HG03520 (cell line): ENCODE results near the gene VAMP4.
"Not testable (repeated sequence)": the region's sequence is repeated elsewhere in the genome, so short reads cannot be mapped to it uniquely, and the experiment has no call there.

Experiments used
- ATAC-seq: cut with Tn5 transposase; IDR thresholded peaks from one replicate; pipeline ENCODE4 v1.9.1; 2021; ENCODE audit warnings: mild to moderate bottlenecking, moderate library complexity; ENCODE audit not compliant: unreplicated experiment

Gene VAMP4

GRCh38 chr1:171753182-171753581 lies 11.3 kb upstream of the VAMP4 start:
- no peak for ATAC-seq

GRCh38 chr1:171751221-171751620 lies 9.4 kb upstream of the VAMP4 start:
- ATAC-seq = no peak

DNA sequence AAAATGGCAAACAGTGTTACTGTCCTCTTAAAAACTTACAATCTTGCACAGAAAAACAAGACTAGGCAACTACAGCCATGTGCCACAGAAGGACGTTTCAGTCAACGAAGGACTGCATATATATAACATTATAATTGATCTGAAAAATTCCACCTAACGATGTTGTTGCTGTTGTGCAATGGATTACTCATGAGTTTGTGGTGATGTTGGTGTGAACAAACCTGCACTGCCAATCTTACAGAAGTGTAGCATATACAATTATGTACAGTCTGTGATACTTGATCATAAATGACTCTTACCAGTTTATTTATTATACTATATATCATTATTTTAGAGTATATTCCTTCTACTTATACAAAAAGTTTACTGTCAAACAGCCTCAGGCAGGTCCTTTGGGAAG lies 6.8 kb upstream of the VAMP4 start:
- ATAC-seq = no peak

DNA sequence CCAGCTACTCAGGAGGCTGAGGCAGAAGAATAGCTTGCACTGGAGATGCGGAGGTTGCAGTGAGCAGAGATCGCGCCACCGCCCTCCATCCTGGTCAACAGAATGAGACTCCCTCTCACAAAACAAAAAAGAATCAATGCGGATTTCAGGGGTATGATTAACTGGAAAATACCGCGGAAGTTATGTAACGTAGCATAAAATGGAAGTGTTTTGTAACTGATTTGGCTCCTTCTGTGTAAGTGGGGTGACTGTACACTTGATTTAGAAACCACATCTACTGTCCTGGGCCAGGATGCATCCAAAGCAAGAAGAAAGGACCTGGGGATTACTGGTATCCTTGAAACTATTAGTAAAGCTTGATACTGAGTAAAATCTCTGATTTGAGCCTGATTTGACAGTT lies 3.1 kb upstream of the VAMP4 start:
- ATAC-seq = no peak

DNA sequence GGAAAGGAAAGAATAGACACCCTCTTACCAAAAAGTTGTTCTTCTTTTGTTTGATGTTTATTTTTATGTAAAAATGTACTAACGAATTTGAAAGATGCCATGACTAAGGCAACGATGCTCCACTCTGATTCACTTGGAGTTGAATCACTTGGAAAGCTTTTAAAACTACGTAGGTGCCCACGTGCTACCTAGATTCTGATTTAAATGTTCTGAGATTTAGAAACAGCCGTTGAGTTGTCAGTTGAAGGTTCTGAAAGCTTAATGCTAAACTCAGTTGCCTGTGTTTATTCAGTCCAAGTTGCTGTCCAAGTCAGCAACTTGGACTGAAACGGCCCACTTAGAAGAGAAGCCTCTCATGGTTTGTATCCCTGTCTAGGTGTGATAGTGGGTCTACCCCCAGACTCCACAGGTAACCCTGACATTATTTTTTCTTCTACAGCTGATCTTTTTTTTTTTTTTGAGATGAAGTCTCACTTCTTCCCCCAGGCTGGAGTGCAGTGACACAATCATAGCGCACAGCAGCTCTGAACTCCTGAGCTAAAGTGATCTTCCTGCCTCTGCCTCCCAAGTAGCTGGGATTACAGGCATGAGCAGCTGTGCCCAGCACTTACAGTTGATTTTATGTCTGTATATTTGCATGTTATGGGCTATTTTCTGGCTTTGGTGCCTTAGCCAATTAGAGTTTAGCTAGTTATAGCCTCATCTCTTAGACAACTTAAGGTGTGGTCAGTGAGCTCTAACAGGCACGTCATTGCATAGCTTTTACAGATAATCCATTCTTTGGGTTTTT lies 1.4 kb upstream of the VAMP4 start:
- ATAC-seq = no peak

- ATAC-seq = no peak
Measured at GRCh38 chr1:171742577-171742922, 685 bp upstream of the VAMP4 start.

DNA sequence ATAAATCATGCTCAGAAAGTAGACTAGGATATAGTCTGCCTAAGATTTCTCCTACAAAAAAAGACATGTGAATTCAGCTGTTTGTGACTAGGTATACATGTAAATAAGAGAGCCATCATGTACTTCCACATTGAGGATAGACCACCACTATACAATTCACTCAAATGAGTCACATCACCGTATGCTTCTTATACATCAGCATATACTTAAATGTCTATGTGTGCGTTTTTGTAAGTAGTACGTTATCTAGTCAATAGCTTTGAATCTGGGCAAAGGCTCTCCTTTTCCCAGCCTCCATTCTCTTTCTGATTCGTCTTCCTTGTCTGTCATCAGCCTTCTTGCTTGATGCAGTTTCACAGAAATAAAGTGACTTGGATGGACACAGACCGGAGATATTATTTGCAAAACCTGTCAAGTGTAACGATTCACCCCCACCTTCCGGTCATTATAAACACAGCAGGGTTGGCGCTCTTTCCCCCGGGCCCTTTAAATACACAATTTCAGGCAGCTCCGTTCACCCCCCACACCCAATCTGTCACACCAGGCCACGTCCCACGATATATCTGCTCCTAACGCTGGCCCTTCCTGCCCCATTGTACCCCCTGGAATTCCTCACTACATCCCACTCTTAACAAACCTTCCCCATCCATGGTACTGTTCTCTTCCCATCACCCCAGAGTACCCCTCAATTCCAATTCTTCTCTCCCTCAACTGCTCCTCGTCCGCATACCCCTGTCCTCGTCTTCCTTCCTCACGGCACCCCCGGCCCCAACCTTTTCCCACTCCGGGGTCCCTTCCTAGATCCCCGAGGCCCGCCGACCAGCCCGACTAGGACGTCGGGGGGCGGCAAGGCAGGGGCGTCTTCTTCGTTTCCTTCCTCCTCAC lies 636 bp downstream of the VAMP4 start:
- ATAC-seq = peak; percentile 35

- no peak for ATAC-seq
Measured at GRCh38 chr1:171740356-171740863, 1.5 kb downstream of the VAMP4 start.

GRCh38 chr1:171739656-171740055 lies 2.2 kb downstream of the VAMP4 start:
- no peak for ATAC-seq

DNA sequence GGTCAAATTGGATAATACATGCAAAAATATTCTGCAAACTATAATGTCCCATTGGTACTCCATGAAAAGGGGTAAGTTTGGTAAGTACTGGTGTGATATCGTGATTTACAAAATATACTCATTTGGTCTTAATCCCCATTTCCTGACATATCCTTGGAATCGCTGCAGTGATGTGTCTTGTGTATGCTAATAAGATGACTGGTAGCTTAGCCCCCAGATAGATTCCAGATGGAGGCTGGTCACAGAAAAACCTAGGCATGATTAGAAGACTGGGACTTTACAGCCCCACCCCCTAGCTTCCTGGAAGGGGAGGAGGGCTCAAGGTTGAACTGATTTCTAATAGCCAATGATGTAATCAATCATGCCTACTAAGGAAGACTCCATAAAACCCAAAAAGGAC lies 3.0 kb downstream of the VAMP4 start:
- no peak for ATAC-seq

DNA sequence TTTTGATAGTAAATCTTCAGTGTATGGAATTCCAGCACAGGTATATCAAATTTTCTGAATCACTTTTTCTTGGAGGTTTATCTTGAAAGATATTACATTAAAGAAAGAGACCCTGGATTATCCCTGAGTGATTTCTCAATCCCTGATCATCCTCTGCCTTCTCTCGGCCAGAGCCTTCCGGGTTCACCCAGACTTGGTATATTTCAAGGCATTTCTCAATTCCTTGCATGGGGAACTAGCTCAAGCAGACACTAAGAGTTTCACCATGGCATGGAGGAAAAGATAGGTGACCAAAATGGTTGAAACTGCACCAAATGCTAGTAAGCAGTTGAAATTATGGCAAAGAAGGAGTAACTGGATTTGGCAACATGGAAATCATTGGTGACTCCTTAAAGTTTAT lies 5.7 kb downstream of the VAMP4 start:
- ATAC-seq = no peak

DNA sequence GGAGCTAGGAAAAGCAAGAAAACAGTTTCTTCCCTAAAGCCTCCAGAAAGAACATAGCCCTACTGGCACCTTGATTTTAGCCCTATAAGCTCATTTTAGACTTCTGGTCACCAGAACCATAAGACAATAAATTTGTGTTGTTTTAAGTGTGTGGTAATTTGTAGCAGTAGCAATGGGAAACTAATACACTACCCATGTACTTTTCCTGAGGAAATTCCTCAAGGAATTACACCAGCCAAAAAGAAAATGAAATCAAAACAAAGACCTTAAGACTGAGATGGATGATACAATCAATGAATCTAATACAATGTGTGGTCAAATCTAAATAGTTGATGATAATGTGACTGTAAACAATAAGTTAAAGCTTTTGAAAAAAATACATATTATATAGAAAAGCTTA lies 11.8 kb downstream of the VAMP4 start:
- no peak for ATAC-seq

GRCh38 chr1:171727778-171728177 lies 14.1 kb downstream of the VAMP4 start:
- ATAC-seq = no peak

DNA sequence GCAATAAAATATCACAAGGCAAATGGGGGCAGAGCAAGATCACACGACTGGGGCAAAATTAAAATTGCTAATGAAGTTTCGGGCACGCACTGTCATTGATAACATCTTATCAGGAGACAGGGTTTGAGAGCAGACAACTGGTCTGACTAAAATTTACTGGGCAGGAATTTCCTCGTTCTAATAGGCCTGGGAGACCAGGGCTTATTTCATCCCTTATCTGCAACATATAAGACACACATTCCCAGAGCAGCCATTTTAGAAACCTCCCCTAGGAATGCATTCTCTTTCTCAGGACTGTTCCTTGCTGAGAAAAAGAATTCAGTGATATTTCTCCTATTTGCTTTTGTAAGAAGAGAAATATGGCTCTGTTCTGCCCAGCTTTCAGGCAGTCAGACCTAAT lies 18.7 kb downstream of the VAMP4 start:
- ATAC-seq = not testable (repeated sequence)

DNA sequence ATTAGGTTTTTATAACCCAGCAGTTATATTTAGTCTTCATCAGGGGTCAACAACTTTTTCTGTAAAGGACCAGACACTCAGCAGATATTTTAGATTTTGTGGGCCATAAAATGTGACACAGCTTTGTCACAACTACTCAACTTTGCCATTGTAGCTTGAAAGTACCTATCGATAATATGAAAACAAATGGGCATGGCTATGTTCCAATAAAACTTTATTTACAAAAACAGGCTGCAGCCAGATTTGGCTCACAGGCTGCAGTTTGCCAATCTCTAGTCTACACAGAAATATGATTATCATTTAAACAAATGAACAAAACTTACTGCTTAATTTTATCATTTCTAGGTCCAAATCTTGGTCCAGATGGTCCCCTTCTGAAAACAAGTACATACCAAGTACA lies 23.0 kb downstream of the VAMP4 start:
- no peak for ATAC-seq

DNA sequence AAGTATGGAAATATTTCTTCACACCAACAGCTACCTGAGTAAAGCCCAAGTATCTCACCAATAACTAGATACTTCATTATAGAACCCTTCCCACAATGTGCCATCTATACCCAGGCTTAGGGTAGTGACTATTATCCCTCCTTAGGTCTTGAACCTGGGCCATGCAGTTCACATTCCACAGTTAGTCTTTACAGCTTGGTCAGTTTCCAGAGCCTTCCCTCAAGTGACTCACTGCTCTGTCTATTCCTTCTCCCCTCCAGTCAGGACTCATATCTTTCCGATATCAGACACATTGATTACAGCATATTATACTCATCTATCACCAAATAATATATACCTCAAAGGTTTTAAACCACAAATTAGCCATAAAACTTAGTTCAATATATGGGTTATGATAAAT lies 23.6 kb downstream of the VAMP4 start:
- ATAC-seq = no peak

GRCh38 chr1:171717062-171717718 lies 24.7 kb downstream of the VAMP4 start:
- no peak for ATAC-seq

GRCh38 chr1:171716616-171717015 lies 25.2 kb downstream of the VAMP4 start:
- ATAC-seq = no peak

DNA sequence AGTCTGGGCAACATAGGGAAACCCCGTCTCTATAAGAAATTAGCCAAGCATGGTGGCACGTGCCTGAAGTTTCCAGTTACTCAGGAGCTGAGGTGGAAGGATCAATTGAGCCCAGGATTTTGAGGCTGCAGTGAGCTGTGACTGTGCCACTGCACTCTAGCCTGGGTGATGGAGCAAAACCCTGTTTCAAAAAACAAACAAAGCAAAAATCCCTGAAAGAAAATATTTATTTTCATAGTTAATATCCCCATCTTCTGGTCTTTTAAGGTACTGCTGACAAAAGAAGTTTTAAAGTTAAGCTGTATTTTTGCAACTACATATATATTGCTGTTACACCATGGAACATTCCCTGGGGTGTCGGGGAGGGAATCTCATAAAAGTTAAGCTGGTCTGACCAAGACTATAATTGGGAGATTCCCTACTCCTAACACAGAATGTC lies 26.0 kb downstream of the VAMP4 start:
- ATAC-seq = no peak

DNA sequence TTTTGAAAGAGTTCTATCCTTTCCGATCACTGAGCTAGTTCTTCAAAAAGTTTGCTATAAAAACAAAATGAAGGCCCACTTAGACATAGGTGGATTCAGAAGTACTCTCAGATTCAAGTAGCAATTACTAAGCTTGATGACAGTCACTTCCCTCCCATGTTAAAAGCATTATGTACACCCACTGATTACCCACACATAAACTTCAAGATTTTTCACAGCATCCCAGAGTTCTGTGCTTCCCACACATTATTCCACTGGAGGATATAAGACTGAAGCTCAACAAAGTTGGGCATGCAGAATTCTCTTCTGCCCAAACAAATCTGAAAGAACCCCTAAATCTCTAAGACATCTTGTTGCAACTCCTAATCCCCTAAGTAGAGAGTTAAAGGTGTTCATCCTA lies 29.5 kb downstream of the VAMP4 start:
- ATAC-seq = no peak

- no peak for ATAC-seq
Measured at GRCh38 chr1:171711643-171712042, 30.2 kb downstream of the VAMP4 start.
